Stimulated activated CD4-positive, alpha-beta T cell treated with anti-CD3 and anti-CD28 coated beads, Interleukin-1b, Interleukin-23, amount 100 ng/mL, for 1 hour (primary cell): ENCODE results near the gene PJA2.
"Not testable (repeated sequence)": the region's sequence is repeated elsewhere in the genome, so short reads cannot be mapped to it uniquely, and the experiment has no call there.

Experiments
- DNase-seq, 2 donors: peaks; one replicate each; pipeline ENCODE4 v3.0.0-alpha.2; 2020; ENCODE audit warnings: low read depth in 2 of 2

The PJA2 gene

GRCh38 chr5:109309326-109310063, 100.3 kb downstream of the PJA2 start:
- DNase-seq: no peak

- DNase-seq: no peak
These were observed 101.8 kb downstream of the PJA2 start for GRCh38 chr5:109307951-109308350.

GRCh38 chr5:109307456-109307855, 102.3 kb downstream of the PJA2 start:
- no peak for DNase-seq

GRCh38 chr5:109305352-109305751, 104.4 kb downstream of the PJA2 start:
- DNase-seq: no peak

- DNase-seq: no peak
These were observed 105.5 kb downstream of the PJA2 start for GRCh38 chr5:109304309-109304708.

- DNase-seq: no peak
These were observed 109.4 kb downstream of the PJA2 start for GRCh38 chr5:109300367-109300766.

GRCh38 chr5:109299557-109299956, 110.2 kb downstream of the PJA2 start:
- DNase-seq: no peak

GRCh38 chr5:109298794-109299193, 111.0 kb downstream of the PJA2 start:
- no peak for DNase-seq

GRCh38 chr5:109297900-109298299, 111.9 kb downstream of the PJA2 start:
- DNase-seq: no peak

- no peak for DNase-seq
These were observed 118.7 kb downstream of the PJA2 start for GRCh38 chr5:109291090-109291489.

GRCh38 chr5:109290231-109290630, 119.5 kb downstream of the PJA2 start:
- no peak for DNase-seq

GRCh38 chr5:109286628-109287027, 123.1 kb downstream of the PJA2 start:
- not testable (repeated sequence) for DNase-seq
